Fibroblast of villous mesenchyme (primary cell): ENCODE measurements around the gene SHFL. TPM values are rescaled to one million over a fixed set of nuclear protein-coding genes. Genes with fewer than 3 reads are reported as not detected.

ENCODE experiments used
- DNase-seq: peaks from one replicate; pipeline ENCODE4 v3.0.0-alpha.2; 2010; ENCODE audit warnings: low read depth
- H3K4me3 ChIP-seq: 2 replicates; pipeline ENCODE4 v1.5.1; 2011; ENCODE audit warnings: low read depth, mild to moderate bottlenecking, low read length
- total RNA-seq: library from RNA; depleted of rRNA; stranded (reverse); fragments of >200 nt; gene quantifications from 2 replicates; pipeline ENCODE4 v1.2.3, GENCODE V29; 2012
- TF ChIP-seq, protein P1 (sequence below): IDR thresholded peaks from 2 replicates; pipeline ENCODE4 v1.5.1; 2012; ENCODE audit warnings: low read depth, mild to moderate bottlenecking, low read length; ENCODE audit not compliant: insufficient read depth

Gene SHFL
- total RNA-seq, 1 donor = 25.9 TPM

DNA sequence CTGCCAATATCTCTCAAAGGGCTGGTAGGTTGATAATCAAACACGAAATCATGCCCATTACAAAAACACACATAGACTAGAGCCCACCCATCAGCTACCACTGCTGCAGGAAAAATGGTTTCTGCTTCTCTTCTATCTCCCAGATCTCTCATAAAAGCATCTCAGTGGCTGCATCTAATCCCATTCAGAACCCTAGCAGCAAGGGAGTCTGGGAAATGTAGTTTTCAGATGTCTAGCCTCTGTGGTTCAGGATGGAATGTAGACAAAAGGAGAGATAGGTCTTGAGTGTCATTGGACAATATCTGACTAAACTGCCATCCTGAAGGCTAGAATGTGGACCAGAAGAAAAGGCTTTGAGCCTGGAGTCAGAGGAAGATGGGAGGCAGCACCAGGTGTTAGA is 40.7 kb upstream of the SHFL start:
- TF ChIP-seq, protein P1, sequence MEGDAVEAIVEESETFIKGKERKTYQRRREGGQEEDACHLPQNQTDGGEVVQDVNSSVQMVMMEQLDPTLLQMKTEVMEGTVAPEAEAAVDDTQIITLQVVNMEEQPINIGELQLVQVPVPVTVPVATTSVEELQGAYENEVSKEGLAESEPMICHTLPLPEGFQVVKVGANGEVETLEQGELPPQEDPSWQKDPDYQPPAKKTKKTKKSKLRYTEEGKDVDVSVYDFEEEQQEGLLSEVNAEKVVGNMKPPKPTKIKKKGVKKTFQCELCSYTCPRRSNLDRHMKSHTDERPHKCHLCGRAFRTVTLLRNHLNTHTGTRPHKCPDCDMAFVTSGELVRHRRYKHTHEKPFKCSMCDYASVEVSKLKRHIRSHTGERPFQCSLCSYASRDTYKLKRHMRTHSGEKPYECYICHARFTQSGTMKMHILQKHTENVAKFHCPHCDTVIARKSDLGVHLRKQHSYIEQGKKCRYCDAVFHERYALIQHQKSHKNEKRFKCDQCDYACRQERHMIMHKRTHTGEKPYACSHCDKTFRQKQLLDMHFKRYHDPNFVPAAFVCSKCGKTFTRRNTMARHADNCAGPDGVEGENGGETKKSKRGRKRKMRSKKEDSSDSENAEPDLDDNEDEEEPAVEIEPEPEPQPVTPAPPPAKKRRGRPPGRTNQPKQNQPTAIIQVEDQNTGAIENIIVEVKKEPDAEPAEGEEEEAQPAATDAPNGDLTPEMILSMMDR = no peak
- no peak for DNase-seq
- no peak overlapping the region for H3K4me3 ChIP-seq

GRCh38 chr19:10049626-10050025 is 36.5 kb upstream of the SHFL start:
- H3K4me3 ChIP-seq = no peak overlapping the region
- DNase-seq = no peak
- TF ChIP-seq, protein P1 = no peak

DNA sequence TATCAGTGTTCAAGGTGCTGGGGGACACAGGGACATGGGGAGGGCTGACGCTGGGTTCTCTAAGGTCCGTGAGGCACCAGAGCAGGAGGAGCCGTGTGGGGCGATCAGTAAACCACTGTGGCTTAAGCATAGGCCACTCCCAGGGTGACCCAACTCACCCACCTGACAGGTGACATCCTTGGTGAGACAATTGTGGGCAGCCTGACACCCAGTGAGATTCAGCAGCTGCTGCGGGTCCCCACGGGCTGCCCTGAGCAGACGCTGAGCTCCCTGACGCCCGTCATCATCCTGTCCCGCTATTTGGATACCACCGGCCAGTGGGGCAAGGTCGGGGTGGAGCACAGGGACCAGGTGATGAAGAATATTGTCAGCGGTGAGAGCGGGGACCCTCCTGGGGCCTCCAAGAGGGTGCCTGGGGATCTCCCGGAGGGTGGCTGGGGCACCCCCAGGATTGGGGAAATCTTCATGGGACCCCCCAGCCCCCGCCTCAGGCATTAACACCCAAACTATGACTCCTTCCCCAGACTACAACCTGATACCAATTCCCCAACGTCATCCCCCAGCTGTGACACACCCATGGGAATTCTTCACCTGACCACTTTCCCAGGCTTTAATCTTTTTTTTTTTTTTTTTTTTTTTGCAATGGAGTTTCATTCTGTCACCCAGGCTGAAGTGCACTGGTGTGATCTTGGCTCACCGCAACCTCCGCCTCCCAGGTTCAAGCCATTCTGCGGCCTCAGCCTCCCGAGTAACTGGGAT is 33.3 kb upstream of the SHFL start:
- TF ChIP-seq, protein P1 = no peak
- no peak for DNase-seq

DNA sequence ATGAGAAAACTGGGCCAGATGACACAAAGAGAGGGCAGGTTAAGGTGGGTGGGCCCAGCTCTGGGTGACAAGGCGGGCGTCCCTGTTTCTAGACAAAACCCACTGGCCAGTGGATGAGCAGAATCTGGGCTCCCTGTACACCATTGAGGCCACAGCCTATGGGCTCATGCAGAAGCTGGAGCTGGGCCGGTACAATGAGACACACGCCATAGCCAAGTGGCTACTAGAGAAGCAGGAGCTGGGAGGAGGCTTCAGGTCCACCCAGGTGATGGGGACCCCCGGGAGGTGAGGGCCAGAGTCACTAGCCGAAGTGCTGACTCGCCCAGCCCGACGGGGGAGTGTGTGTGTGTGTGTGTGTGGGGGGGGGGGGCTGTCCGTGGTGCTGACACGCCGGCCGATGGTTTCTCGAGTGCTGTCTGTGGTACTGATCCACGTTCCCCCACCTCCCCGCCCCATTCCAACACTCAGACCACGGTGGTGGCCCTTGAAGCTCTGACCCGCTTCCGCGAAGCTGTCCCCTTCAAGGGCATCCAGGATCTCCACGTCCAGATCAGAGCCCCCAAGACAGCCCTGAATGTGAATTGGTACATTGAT is 24.3 kb upstream of the SHFL start:
- peak; percentile 7 for DNase-seq
- H3K4me3 ChIP-seq = no peak overlapping the region
- TF ChIP-seq, protein P1 = no peak

More for the DNA sequence above, 33.3 kb upstream of the SHFL start:
- H3K4me3 ChIP-seq = no peak overlapping the region

GRCh38 chr19:10068205-10068604 is 17.9 kb upstream of the SHFL start:
- TF ChIP-seq, protein P1 = no peak
- no peak overlapping the region for H3K4me3 ChIP-seq
- DNase-seq = no peak

GRCh38 chr19:10069046-10069445 is 17.1 kb upstream of the SHFL start:
- TF ChIP-seq, protein P1 = no peak
- no peak for DNase-seq
- H3K4me3 ChIP-seq = no peak overlapping the region
